G401 (cell line): ENCODE measurements around the gene NELFE. TPM values are rescaled to one million over a fixed set of nuclear protein-coding genes. Genes with fewer than 3 reads are reported as not detected.
"Not testable (repeated sequence)": the region's sequence is repeated elsewhere in the genome, so short reads cannot be mapped to it uniquely, and the experiment has no call there.

ENCODE experiments used
- DNase-seq: peaks from one replicate; pipeline ENCODE4 v3.0.0-alpha.2; 2015; ENCODE audit warnings: low spot score
- in situ Hi-C: cut with HindIII; loops from 2 replicates; pipeline ENCODE4 v1.10.0; 2016; ENCODE audit warnings: low sequenced_read_pairs, mixed read lengths
- total RNA-seq: library from RNA; depleted of rRNA; stranded (reverse); fragments of >200 nt; shearing (Covaris generic); gene quantifications from 2 replicates; pipeline ENCODE4 v1.2.3, GENCODE V29; 2014

Gene NELFE
- total RNA-seq, 1 experiment from 2014 or later: 183 TPM

DNA sequence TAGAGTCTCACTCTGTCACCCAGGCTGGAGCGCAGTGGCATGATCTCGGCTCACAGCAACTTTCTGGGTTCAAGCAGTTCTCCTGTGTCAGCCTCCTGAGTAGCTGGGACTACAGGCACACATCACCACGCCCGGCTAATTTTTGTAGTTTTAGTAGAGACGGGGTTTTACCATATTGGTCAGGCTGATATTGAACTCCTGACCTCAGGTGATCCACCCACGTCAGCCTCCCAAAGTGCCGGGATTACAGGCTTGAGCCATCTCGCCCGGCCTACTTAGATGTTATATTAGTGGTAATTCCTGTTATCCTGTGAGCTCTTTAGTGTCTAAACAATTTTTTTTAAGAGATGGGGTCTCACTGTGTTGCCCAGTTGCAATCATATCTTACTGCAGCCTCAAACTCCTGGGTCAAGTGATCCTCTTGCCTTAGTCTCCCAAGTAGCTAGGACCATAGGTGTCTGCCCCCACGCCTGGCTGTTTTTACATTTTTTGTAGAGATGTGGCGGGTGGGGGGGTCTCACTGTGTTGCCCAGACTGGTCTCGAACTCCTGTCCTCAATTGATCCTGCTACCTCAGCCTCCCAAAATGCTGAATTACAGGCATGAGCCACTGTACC is 19.2 kb upstream of the NELFE start:
- no peak for DNase-seq
- in situ Hi-C loops: no loop called here

GRCh38 chr6:31976065-31976464 is 17.3 kb upstream of the NELFE start:
- in situ Hi-C loops, DNase-seq: not testable (repeated sequence)

- in situ Hi-C loops: no loop called here
- no peak for DNase-seq
Measured at GRCh38 chr6:31972709-31973350, 14.1 kb upstream of the NELFE start.

DNA sequence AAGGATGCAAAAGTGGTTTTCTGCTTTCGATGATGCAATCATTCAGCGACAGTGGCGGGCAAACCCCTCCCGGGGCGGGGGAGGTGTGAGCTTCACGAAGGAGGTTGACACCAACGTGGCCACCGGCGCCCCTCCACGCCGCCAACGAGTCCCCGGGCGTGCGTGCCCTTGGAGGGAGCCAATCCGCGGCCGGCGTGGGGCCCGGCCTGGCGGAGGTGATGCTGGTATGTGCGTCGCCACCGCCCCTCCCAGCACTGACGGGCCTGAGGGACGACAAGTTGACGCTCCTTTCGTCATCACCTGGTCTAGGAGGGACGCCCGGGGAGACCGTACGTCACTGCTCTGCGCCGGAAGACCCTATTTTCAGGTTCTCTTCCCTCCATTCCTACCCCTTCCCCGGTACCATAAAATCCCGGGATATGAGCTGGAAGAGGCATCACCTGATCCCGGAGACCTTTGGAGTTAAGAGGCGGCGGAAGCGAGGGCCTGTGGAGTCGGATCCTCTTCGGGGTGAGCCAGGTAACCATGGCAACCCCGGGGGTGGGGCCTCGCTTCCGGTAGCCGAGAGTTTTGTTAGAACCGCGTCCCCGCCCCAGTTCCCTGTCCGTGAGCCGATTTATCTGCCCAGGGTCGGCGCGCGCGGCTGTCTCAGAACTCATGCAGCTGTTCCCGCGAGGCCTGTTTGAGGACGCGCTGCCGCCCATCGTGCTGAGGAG is 13.4 kb upstream of the NELFE start, which contains the start of gene DXO:
TSS of gene DXO (minus strand) at position 146 of the 716 bp plus-strand sequence. CDS start 463 bp downstream, outside the sequence.
- peak; percentile 99 for DNase-seq
- in situ Hi-C loops: no loop called here

- in situ Hi-C loops: no loop called here
- DNase-seq: no peak
Measured at GRCh38 chr6:31971279-31971992, 12.7 kb upstream of the NELFE start.

DNA sequence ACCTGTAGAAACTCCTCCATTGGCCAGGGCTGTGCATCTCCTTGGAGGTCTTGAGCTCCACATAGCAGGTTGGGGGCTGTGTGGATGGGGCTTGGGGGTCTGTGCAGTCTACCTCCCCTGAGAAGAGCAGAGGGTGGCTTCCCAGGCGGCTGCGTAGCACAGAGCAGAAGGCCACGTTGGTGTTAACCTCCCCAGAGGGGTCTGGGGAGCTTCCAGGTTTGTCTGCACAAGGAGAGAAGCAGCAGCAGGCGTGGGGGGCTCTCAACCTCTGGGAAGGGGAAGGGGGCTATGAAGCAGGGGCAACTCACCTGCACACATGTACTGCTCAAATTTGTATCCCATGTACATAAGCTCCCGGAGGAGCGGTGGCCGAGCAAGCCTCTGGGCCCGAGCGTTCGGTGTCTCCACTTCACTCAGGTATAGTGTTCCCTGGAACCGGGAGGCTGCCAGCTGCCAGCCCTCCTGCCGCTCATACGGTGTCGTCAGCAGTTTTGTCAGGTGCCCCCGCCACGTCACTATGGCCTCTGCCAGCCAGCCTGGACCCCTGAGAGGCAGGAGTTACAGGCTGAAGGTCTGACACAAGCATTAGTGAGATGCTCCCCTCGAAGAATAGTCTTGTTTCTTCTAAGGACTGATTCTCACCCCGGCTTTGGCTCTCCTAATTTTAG is 12.0 kb upstream of the NELFE start:
- peak; percentile 24 for DNase-seq
- in situ Hi-C loops: no loop called here

GRCh38 chr6:31969712-31970603 is 11.2 kb upstream of the NELFE start:
- no peak for DNase-seq
- in situ Hi-C loops: no loop called here

DNA sequence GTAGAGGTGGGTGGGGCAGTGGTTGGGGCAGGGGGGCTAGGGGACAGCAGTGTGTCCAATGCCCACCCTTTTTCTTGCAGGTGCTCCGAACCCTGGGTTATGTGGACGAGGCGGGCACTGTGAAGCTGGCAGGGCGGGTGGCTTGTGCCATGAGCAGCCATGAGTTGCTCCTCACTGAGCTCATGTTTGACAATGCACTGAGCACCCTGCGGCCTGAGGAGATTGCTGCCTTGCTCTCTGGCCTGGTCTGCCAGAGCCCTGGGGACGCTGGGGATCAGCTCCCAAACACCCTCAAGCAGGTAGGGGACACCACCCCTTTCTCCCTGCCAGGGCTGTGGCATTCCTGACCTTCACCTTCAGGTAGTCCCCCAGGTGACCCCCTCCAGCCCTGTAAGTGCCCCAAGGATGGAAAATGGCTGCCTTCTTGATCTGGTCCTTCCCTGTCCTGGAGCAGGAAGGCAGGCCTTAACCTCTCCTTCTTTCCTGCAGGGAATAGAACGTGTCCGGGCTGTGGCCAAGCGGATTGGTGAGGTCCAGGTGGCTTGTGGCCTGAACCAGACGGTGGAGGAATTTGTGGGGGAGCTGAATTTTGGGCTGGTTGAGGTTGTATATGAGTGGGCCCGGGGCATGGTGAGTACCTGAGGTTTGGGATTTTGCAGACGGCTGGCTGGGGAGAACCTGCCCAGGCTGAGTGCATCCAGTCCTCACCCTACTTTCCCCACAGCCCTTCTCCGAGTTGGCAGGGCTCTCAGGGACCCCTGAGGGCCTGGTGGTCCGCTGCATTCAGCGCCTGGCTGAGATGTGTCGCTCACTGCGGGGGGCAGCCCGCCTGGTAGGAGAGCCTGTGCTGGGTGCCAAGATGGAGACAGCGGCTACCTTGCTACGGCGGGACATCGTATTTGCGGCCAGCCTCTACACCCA is 10.3 kb upstream of the NELFE start:
- DNase-seq: no peak
- in situ Hi-C loops: no loop called here

DNA sequence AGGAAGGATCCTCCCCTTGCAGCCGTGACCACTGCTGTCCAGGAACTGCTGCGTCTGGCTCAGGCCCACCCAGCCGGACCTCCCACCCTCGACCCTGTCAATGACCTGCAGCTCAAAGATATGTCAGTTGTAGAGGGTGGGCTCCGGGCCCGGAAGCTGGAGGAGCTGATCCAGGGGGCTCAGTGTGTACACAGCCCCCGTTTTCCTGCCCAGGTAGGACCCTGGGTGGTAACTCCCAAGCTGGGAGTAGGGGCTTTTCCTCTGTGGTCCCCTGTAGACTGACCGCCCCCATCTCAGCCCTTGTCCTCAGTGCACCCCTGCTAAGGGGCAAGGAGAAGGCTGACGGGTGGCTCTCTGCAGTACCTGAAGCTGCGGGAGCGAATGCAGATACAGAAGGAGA is 9.6 kb upstream of the NELFE start:
- DNase-seq: no peak
- in situ Hi-C loops: no loop called here

DNA sequence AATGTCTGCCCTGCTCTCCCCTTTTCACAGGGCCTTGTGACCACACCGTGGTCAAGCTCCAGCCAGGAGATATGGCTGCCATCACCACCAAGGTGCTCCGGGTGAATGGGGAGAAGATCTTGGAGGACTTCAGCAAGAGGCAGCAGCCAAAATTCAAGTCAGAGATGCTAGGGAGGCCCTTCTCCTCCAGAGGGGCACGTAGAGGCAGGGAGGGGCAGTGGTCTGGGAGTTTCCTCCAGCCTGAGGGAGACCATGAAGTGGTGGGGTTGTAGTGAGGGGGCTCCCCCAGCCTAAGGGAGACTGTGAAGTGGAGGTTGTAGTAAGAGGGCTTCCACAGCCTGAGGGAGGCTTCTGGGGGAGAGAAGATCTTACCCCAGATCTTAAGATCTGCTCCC is 9.2 kb upstream of the NELFE start:
- in situ Hi-C loops: no loop called here
- no peak for DNase-seq

- no peak for DNase-seq
- in situ Hi-C loops: no loop called here
Measured at GRCh38 chr6:31966997-31967925, 8.5 kb upstream of the NELFE start.

GRCh38 chr6:31966506-31966905 is 7.7 kb upstream of the NELFE start:
- in situ Hi-C loops: no loop called here
- DNase-seq: no peak

GRCh38 chr6:31965700-31966099 is 6.9 kb upstream of the NELFE start:
- DNase-seq: no peak
- in situ Hi-C loops: no loop called here

DNA sequence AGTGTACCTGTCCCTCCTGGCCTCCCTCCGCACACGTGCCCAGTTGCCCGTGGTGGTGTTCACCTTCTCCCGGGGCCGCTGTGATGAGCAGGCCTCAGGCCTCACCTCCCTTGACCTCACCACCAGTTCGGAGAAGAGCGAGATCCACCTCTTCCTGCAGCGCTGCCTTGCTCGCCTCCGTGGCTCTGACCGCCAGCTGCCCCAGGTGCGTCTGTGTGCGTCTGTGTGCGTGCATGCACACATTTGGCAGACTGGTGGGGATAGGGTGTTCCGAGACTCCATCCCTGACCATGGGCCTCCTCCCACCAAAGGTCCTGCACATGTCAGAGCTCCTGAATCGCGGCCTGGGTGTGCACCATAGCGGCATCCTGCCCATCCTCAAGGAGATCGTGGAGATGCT is 5.2 kb upstream of the NELFE start:
- DNase-seq: no peak
- in situ Hi-C loops: no loop called here

DNA sequence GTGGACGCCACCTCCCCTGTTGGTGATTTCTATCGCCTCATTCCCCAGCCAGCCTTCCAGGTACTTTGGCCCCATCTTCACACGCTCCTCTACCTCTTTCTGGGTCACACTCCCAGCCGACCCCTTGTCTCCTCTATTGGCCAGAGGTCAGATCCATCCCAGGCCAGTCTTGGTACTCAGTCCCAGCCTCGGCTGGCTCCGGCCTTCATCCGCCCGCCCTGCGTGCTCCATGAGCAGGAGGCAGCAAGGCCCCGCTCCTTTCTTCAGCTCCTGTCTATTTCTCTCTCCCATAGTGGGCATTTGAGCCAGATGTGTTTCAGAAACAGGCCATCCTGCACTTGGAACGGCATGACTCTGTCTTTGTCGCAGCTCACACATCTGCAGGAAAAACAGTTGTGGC is 2.8 kb upstream of the NELFE start:
- in situ Hi-C loops: no loop called here
- DNase-seq: no peak

DNA sequence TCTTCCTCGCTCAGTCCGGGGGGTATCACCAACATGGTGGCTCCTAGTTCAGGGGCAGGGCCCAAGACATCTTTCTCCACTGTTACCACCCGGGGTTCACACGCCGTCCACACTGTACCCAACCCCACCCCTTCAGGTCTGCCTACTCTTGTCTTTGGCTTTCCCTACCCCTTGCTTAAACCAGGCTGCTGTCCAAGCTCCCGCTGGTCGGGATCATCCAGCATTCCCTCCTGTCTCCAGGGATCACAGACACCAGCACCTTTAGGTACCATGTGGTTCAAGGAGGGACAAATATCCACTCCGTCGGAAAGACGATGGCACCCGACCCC is 395 bp downstream of the NELFE start:
- peak; percentile 7 for DNase-seq
- in situ Hi-C loops: no loop called here

DNA sequence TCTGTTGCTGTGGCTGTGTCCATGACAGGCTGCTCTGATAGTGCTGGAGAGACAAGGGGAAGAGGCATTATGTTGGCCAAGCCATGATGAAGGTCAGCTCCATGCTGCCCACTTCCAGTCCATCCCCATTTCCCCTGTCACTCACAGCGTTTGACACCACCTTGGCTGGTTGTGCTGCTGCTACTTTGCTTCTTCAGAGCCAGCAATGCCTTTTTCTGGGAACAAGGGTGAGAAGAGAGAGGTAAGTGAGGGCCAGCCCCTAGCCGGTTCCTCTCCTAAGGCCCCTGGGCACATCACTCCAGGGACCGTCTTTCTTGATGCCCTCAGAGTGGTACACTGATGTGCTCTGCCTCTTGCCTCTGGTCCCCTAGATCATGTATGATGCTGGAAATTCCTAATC is 2.0 kb downstream of the NELFE start:
- in situ Hi-C loops: no loop called here

More for the DNA sequence above, 2.0 kb downstream of the NELFE start:
- DNase-seq: no peak
